Erythroblast (primary cell): ENCODE data around the gene STRBP.

Source experiments
- GATA1 ChIP-seq: IDR thresholded peaks from 2 replicates; pipeline ENCODE4 v1.6.1; 2011; ENCODE audit warnings: low read depth, mild to moderate bottlenecking, control low read depth, low read length, moderate library complexity
- POLR2A ChIP-seq: IDR thresholded peaks from 2 replicates; pipeline ENCODE4 v1.6.1; 2011; ENCODE audit warnings: mild to moderate bottlenecking, low read length

- TF ChIP-seq POLR2A: no peak
- no peak for TF ChIP-seq GATA1
Observed at GRCh38 chr9:123250504-123250903, 17.9 kb downstream of the STRBP start.
